GM12873 (cell line): ENCODE results near the gene CERT1.

Source experiments
- CTCF ChIP-seq: IDR thresholded peaks from 2 replicates; pipeline ENCODE4 v1.5.1; 2012; ENCODE audit warnings: low read depth, mild to moderate bottlenecking, moderate library complexity, low read length, control low read depth; ENCODE audit not compliant: insufficient read depth; ENCODE audit errors: missing control alignments

Gene CERT1

DNA sequence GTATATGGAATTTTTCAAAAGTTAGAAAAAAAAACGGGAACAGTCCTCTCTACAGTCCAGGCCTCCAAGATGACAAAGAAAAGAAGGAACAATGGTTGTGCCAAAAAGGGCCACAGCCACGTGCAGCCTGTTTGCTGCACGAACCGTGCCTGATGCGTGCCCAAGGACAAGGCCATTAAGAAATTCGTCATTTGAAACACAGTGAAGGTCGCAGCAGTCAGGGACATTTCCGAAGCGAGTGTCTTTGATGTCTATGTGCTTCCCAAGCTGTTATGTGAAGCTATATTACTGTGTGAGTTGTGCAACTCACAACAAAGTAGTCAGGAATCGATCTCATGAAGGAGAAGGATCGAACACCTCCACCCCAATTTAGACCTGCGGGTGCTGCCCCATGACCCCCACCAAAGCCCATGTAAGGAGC lies 137.0 kb downstream of the CERT1 start:
- no peak for TF ChIP-seq CTCF

DNA sequence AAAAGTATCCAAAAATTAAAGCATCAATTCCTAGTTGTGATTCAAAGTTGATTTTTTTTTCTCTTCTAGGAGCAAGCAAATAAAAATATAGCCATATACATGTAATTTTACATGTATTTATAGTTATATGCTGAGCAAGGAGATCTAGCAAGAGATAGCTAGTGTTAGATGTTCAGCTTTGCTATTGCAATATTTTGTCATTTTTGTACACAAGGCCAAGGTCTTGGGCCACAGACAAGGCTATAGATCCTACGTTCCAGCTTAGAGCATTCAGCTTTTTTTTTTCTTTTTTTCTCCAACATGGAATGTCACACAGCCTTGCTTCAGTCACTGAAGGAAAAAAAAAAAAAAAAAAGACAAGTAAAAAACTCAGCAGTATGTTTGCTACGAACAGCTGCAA lies 137.6 kb downstream of the CERT1 start:
- no peak for TF ChIP-seq CTCF

DNA sequence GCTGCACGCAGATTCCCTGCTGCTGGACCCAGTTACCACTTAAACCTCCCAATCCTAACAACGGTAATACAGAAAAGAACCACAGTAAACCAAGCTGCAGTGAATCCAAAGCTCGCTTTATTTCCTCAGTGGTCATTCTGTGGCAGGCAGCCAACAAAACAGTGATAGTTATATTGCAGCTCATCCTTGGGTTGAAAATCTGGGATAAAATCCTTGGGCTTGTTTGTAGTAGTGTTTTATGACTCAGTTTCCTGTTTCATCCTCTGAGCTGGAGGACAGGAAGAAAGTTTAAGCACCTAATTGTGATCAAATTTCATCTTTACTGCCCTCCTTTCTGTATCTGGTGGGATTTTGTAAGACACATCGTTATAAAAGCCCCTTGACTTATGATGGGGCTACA lies 143.0 kb downstream of the CERT1 start:
- no peak for TF ChIP-seq CTCF

- no peak for TF ChIP-seq CTCF
Measured at GRCh38 chr5:75367401-75367800, 144.0 kb downstream of the CERT1 start.

DNA sequence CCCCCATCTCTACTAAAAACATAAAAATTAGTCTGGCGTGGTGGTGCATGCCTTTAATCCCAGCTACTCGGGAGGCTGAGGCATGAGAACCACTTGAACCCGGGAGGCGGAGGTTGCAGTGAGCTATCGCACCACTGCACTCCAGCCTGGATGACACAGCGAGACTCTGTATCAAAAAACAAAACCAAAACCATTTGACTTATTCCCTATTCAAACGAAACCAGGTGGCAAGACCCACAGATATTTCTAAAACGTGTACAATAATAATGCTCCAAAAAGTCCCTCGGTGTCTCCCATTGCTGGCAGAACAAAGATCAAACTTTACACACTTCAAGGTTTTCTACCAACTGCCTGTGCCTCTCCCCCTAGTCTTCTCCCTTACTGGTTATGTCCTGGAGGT lies 144.6 kb downstream of the CERT1 start:
- no peak for TF ChIP-seq CTCF

DNA sequence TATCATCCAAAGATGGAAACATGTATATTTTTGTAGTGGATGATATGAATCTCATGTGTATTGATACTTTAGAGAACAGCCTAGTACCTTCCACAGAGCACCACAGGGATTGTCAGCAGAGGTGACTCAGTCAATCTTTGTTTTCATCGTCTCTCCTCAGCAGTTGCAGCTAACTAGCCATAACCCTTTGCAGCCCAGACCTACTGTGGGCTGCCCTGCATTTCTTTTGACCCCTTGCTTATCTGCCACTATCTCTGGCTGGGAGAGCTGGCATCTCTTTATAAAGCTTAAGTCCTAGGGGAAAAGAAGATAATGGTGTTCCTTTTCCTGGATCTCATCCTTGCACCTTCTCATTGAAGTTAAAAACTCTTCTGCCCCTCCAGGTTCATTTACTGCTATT lies 145.7 kb downstream of the CERT1 start:
- no peak for TF ChIP-seq CTCF

DNA sequence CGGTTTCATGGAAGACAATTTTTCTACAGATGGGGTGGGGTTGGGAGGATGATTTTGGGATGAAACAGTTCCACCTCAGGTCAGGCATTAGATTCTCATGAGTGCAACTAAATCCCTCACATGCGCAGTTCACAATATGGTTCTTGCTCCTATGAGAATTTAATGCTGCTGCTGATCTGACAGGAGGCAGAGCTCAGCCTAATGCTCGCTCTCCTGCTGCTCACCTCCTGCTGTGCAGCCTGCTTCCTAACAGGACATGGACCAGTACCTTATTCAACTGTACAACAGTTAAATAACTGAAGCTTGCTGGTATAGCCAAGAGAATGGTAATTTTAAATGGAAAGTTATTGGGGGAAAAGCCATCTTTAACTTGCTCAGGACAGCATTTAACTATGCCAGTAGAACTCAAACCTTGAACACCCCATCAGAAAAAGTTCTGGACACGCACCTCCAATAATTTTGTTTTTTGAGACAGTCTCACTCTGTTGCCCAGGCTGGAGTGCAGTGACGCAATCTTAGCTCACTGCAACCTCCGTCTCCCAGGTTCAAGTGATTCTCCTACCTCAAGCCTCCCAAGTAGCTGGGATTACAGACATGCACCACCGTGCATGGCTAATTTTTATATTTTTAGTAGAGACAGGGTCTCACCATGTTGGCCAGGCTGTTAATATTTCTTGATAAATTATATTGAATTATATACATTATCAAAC lies 146.7 kb downstream of the CERT1 start:
- TF ChIP-seq CTCF, result no peak
